Mesenchymal stem cell (in vitro differentiated cells and primary cell): Measurements from ENCODE around the gene FICD.

Experiments
- DNase-seq: peaks from one replicate; pipeline ENCODE4 v3.0.0-alpha.2; 2013
- H2AFZ ChIP-seq: one replicate; pipeline ENCODE4 v1.6.1; 2013; ENCODE audit warnings: low read depth, mild to moderate bottlenecking, control low read depth, inconsistent platforms, low read length, moderate library complexity
- H2AK5ac ChIP-seq: 2 replicates; pipeline ENCODE4 v1.6.1; 2013; ENCODE audit warnings: low read length, moderate library complexity, mild to moderate bottlenecking, inconsistent platforms; ENCODE audit not compliant: severe bottlenecking
- H2BK120ac ChIP-seq: one replicate; pipeline ENCODE4 v1.6.1; 2013; ENCODE audit warnings: low read depth, mild to moderate bottlenecking, inconsistent platforms, low read length, moderate library complexity
- H2BK12ac ChIP-seq, 2 experiments: one replicate each; pipeline ENCODE4 v1.6.1; 2013; ENCODE audit warnings: inconsistent platforms in 2 of 2, low read length in 2 of 2, mild to moderate bottlenecking in 2 of 2, moderate library complexity in 2 of 2, control low read depth in 1 of 2
- H2BK15ac ChIP-seq: one replicate; pipeline ENCODE4 v1.6.1; 2013; ENCODE audit warnings: mild to moderate bottlenecking, low read depth, inconsistent platforms; ENCODE audit not compliant: poor library complexity, severe bottlenecking
- H2BK5ac ChIP-seq: 2 replicates; pipeline ENCODE4 v1.6.1; 2013; ENCODE audit warnings: low read depth, mild to moderate bottlenecking, low read length, control low read depth, inconsistent platforms; ENCODE audit not compliant: poor library complexity, severe bottlenecking
- H3K14ac ChIP-seq, 2 experiments: one replicate each; pipeline ENCODE4 v1.6.1; 2013; ENCODE audit warnings: inconsistent platforms in 2 of 2, low read length in 2 of 2, control low read depth in 1 of 2, mild to moderate bottlenecking in 1 of 2, moderate library complexity in 1 of 2
- H3K18ac ChIP-seq, 2 experiments: one replicate each; pipeline ENCODE4 v1.6.1; 2013; ENCODE audit warnings: inconsistent platforms in 2 of 2, low read length in 2 of 2, control low read depth in 1 of 2, low read depth in 1 of 2, mild to moderate bottlenecking in 1 of 2
- H3K23ac ChIP-seq, 2 experiments: one replicate each; pipeline ENCODE4 v1.6.1; 2013; ENCODE audit warnings: inconsistent platforms in 2 of 2, low read length in 2 of 2, mild to moderate bottlenecking in 2 of 2, moderate library complexity in 2 of 2, control low read depth in 1 of 2
- H3K27ac ChIP-seq: 2 replicates; pipeline ENCODE4 v1.5.1; 2013; ENCODE audit warnings: mild to moderate bottlenecking, moderate library complexity, low read length, control low read depth, inconsistent platforms; ENCODE audit not compliant: poor library complexity, severe bottlenecking
- H3K27me3 ChIP-seq, 2 experiments: 2 replicates each; pipeline versions ENCODE4 v1.6.1 to v1.7.0; 2013; ENCODE audit warnings: low read length in 2 of 2, mild to moderate bottlenecking in 2 of 2, moderate library complexity in 2 of 2, control low read depth in 1 of 2, inconsistent platforms in 1 of 2; ENCODE audit not compliant: control insufficient read depth in 1 of 2, insufficient read depth in 1 of 2
- H3K36me3 ChIP-seq, 2 experiments: 2 replicates each; pipeline versions ENCODE4 v1.6.1 to v1.7.0; 2013; ENCODE audit warnings: low read length in 2 of 2, control low read depth in 1 of 2, inconsistent platforms in 1 of 2, low read depth in 1 of 2, mild to moderate bottlenecking in 1 of 2; ENCODE audit not compliant: insufficient read depth in 2 of 2, control insufficient read depth in 1 of 2
- H3K4ac ChIP-seq, 2 experiments: one replicate each; pipeline ENCODE4 v1.6.1; 2013; ENCODE audit warnings: inconsistent platforms in 2 of 2, low read length in 2 of 2, mild to moderate bottlenecking in 2 of 2, moderate library complexity in 2 of 2, control low read depth in 1 of 2, low read depth in 1 of 2
- H3K4me1 ChIP-seq: 2 replicates; pipeline ENCODE4 v1.6.1; 2013; ENCODE audit warnings: low read depth, low read length, control low read depth; ENCODE audit not compliant: control insufficient read depth, insufficient read depth
- H3K4me2 ChIP-seq: 2 replicates; pipeline ENCODE4 v1.6.1; 2013; ENCODE audit warnings: low read length, mild to moderate bottlenecking, inconsistent platforms; ENCODE audit not compliant: poor library complexity, severe bottlenecking
- H3K4me3 ChIP-seq, 2 experiments: 2 replicates each; pipeline versions ENCODE4 v1.5.1 to v1.7.0; 2013; ENCODE audit warnings: low read length in 2 of 2, mild to moderate bottlenecking in 2 of 2, control low read depth in 1 of 2, low read depth in 1 of 2; ENCODE audit not compliant: insufficient read depth in 1 of 2
- H3K79me1 ChIP-seq: replicated peaks from 2 replicates; pipeline ENCODE4 v1.6.1; 2013; ENCODE audit warnings: mild to moderate bottlenecking, control low read depth, low read length, inconsistent platforms; ENCODE audit not compliant: poor library complexity, severe bottlenecking
- H3K9ac ChIP-seq: 2 replicates; pipeline ENCODE4 v1.7.0; 2013; ENCODE audit warnings: mild to moderate bottlenecking, low read length, moderate library complexity
- H3K9me3 ChIP-seq: 2 replicates; pipeline ENCODE4 v1.7.0; 2013; ENCODE audit warnings: mild to moderate bottlenecking, low read length; ENCODE audit not compliant: control insufficient read depth
- H4K8ac ChIP-seq: one replicate; pipeline ENCODE4 v1.6.1; 2013; ENCODE audit warnings: inconsistent platforms, mild to moderate bottlenecking, low read length, moderate library complexity
- H4K91ac ChIP-seq: one replicate; pipeline ENCODE4 v1.6.1; 2013; ENCODE audit warnings: mild to moderate bottlenecking, low read length, inconsistent platforms
- WGBS: methylation state at CpG from one replicate; pipeline ENCODE4 v1.1.7; 2013; ENCODE audit warnings: mixed read lengths; 5-methylcytosine and 5-hydroxymethylcytosine counted together

FICD gene

DNA sequence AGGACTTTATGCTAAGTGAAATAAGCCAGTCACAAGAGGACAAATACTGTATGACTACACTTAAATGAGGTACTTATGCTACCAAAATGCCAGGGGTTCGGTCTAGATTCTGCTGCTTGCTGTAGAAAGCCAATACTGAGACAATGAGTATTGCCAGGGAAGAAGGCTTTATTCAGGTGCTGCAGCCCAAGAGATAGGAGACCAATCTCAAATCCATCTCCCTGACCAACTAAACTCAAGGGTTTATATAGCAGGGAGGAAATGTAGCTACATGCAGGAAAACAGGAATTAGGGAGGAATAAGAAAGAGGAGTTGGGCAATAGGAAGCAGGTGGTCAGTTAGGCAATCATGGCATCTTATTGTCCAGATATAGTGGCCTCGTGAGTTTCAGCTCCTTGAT, 12.2 kb upstream of the FICD start:
- H2BK5ac ChIP-seq = no peak overlapping the region
- 64% methylated on average over 2 of the region's 2 CpGs for WGBS
- H3K4me2 ChIP-seq = no peak overlapping the region
- H3K9ac ChIP-seq = no peak overlapping the region
- no peaks in the 10 kb centered on the region for H3K4me1 ChIP-seq
- no peak overlapping the region for H3K14ac ChIP-seq
- H2AFZ ChIP-seq = no peak overlapping the region
- H3K4me3 ChIP-seq = no peak overlapping the region
- H3K36me3 ChIP-seq = no peaks in the 10 kb centered on the region
- H3K4ac ChIP-seq = no peak overlapping the region
- no peak for DNase-seq
- H2BK12ac ChIP-seq = no peak overlapping the region
- peaks cover 15% of the 10 kb centered on the region for H3K9me3 ChIP-seq
- H3K27ac ChIP-seq = no peak overlapping the region
- H3K27me3 ChIP-seq = peaks cover 5 to 41% of the 10 kb centered on the region in 2 experiments
- no peak overlapping the region for H3K18ac ChIP-seq
- no peak overlapping the region for H3K23ac ChIP-seq
- H2BK120ac ChIP-seq = no peak overlapping the region
- no peak overlapping the region for H4K91ac ChIP-seq
- no peak overlapping the region for H2AK5ac ChIP-seq
- H4K8ac ChIP-seq = no peak overlapping the region
- H2BK15ac ChIP-seq = no peak overlapping the region
- no peaks in the 10 kb centered on the region for H3K79me1 ChIP-seq

DNA sequence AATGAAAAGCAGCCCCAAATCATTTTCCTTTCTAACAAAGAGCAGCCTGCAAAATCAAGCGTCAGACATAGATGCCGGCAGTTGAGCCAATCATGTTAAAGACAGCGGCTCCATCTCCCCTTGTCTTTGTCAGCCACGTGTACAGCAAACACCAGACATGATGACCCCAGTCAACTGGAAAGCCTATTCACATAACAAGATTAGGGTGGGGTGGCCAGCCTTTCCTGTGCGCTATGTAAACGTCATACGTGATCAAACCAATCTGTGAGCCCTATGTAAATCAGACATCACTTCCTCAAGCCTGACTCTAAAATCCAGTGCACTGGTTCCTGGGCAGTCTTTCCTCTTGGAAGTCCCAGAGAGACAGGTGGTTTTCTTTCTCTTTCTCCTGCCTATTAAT, 9.9 kb upstream of the FICD start:
- H3K4me2 ChIP-seq = no peak overlapping the region
- 86% methylated on average over 7 of the region's 7 CpGs for whole genome bisulfite sequencing
- no peak overlapping the region for H3K4me3 ChIP-seq
- H2BK5ac ChIP-seq = no peak overlapping the region
- no peaks in the 10 kb centered on the region for H3K4me1 ChIP-seq
- no peaks in the 10 kb centered on the region for H3K79me1 ChIP-seq
- peaks cover 12 to 37% of the 10 kb centered on the region in 2 experiments for H3K27me3 ChIP-seq
- H4K91ac ChIP-seq = no peak overlapping the region
- no peak overlapping the region for H3K18ac ChIP-seq
- H2BK12ac ChIP-seq = no peak overlapping the region
- H3K4ac ChIP-seq = no peak overlapping the region
- H2BK15ac ChIP-seq = no peak overlapping the region
- DNase-seq = no peak
- no peak overlapping the region for H4K8ac ChIP-seq
- H3K9me3 ChIP-seq = peaks cover 15% of the 10 kb centered on the region
- H2AK5ac ChIP-seq = no peak overlapping the region
- H3K36me3 ChIP-seq = no peaks in the 10 kb centered on the region
- no peak overlapping the region for H3K9ac ChIP-seq
- H2BK120ac ChIP-seq = no peak overlapping the region
- H3K27ac ChIP-seq = no peak overlapping the region
- no peak overlapping the region for H3K23ac ChIP-seq
- H3K14ac ChIP-seq = no peak overlapping the region
- no peak overlapping the region for H2AFZ ChIP-seq

DNA sequence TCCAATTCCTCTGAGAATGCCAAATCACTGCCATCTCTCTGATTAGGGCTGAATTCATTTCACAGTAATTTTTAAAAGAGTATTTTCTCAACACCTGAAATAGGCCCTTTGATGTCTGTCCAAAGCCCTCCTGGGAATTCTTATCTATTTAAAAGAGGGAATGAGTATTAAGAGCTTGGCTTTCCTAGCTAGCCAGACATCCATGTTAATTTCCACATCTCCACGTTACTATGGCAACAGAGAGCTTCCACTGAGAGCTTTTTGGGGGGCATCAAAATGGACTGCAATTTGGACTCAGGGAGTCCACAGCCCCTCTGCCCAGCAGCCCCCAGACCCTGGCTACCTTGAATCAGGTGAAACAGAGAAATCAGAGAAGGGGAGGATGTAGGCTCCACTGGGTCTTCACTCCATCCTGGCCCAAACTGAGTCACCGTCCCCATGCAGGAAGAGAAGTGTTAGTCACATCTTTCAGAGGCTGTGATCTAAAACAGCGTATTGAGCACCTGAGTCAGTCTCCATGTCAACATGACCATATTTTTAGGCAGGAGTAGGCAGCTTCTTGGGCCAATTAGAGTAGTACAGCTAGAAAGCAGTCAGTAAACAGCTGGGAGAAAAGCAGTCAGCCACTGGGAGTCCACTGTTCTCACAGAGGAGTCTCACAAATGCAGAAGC, 7.0 kb upstream of the FICD start:
- no peak overlapping the region for H4K91ac ChIP-seq
- WGBS = 67% methylated on average over 3 of the region's 3 CpGs

DNA sequence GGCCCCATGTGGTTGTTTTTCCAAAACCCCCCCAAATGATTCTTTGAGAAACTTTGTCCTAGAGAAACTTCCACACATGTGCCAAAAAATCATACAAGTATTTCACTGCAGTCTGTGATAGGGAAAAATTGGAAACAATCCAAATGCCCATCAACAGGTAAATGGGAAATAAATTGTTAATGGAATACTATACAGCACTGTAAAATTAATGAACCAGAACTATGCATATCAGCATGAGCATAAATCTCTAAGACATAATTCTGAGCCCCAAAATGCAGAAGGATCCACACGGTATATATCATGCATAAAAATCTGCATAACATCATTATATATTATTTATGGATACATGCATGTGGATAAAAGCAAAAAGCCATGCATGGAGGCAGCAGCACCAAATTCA, 5.3 kb upstream of the FICD start:
- peaks cover 2% of the 10 kb centered on the region for H3K4me1 ChIP-seq

More for the DNA sequence above, 7.0 kb upstream of the FICD start:
- no peak overlapping the region for H3K4me2 ChIP-seq
- H4K8ac ChIP-seq = no peak overlapping the region
- no peak for DNase-seq
- no peak overlapping the region for H3K23ac ChIP-seq
- no peak overlapping the region for H3K14ac ChIP-seq
- H3K27me3 ChIP-seq = peaks cover 12 to 33% of the 10 kb centered on the region in 2 experiments
- no peaks in the 10 kb centered on the region for H3K79me1 ChIP-seq
- no peaks in the 10 kb centered on the region for H3K4me1 ChIP-seq
- H3K27ac ChIP-seq = no peak overlapping the region
- H2BK15ac ChIP-seq = no peak overlapping the region
- H2BK12ac ChIP-seq = no peak overlapping the region
- no peak overlapping the region for H2AK5ac ChIP-seq
- no peak overlapping the region for H3K4me3 ChIP-seq
- H3K36me3 ChIP-seq = no peaks in the 10 kb centered on the region
- H2AFZ ChIP-seq = no peak overlapping the region
- no peak overlapping the region for H3K18ac ChIP-seq
- peaks cover 10% of the 10 kb centered on the region for H3K9me3 ChIP-seq
- no peak overlapping the region for H2BK120ac ChIP-seq
- no peak overlapping the region for H3K9ac ChIP-seq
- H3K4ac ChIP-seq = no peak overlapping the region
- H2BK5ac ChIP-seq = no peak overlapping the region

More for the DNA sequence above, 5.3 kb upstream of the FICD start:
- Histone ChIP-seq H3K79me1 (no peaks in the 10 kb centered on the region), H3K18ac (no peak overlapping the region), H3K27me3 (peaks cover 7 to 19% of the 10 kb centered on the region in 2 experiments), H2BK120ac (no peak overlapping the region), H3K14ac (no peak overlapping the region), H4K8ac (no peak overlapping the region), H3K27ac (no peak overlapping the region), H2AFZ (no peak overlapping the region), H3K9ac (no peak overlapping the region), H2BK5ac (no peak overlapping the region), H3K36me3 (no peaks in the 10 kb centered on the region), H2AK5ac (no peak overlapping the region), H3K9me3 (no peaks in the 10 kb centered on the region), H3K4ac (no peak overlapping the region), H3K4me2 (no peak overlapping the region), H2BK12ac (no peak overlapping the region), H3K4me3 (no peak overlapping the region), H4K91ac (no peak overlapping the region), H2BK15ac (no peak overlapping the region), H3K23ac (no peak overlapping the region)
- no peak for DNase-seq
- no CpG with 5 or more reads among the region's 1 CpG for WGBS
